ENCODE results near the gene CCDC92B.

CCDC92B gene

DNA sequence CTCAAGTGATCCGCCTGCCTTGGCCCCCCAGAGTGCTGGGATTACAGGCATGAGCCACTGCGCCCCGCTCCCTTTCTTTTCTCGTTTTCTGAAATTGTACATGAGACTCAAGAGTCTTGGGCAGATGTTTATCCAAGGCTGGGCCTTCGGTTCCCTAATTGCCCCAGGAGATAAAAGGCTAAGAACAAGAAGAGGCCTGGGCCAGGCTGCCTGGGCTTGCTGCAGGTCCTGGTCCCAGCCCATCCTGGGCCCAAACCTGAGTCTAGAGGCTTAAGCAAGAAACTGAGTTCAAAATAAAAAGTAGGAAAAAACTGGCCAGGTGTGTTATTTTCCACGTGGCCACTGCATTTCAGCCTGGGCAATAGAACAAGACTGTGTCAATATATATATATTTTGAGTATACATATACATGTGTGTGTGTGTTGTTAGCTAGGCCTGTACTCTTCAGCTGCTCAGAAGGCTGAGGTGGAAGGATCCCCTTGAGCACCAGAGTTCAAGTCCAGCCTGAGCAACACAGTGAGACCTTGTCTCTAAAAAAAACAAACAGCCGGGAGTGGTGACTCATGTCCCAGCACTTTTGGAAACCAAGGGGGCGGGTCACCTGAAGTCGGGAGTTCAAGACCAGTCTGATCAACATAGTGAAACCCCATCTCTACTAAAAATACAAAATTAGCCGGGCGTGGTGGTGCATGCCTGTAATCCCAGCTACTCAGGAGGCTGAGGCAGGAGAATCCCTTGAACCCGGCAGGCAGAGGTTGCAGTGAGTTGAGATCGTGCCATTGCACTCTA is 31.1 kb downstream of the CCDC92B start:
- DNase-seq = no peak

- DNase-seq = no peak
Observed at GRCh38 chr17:2716649-2717048, 32.8 kb downstream of the CCDC92B start.

GRCh38 chr17:2713881-2714280 is 35.6 kb downstream of the CCDC92B start:
- no peak for DNase-seq

DNA sequence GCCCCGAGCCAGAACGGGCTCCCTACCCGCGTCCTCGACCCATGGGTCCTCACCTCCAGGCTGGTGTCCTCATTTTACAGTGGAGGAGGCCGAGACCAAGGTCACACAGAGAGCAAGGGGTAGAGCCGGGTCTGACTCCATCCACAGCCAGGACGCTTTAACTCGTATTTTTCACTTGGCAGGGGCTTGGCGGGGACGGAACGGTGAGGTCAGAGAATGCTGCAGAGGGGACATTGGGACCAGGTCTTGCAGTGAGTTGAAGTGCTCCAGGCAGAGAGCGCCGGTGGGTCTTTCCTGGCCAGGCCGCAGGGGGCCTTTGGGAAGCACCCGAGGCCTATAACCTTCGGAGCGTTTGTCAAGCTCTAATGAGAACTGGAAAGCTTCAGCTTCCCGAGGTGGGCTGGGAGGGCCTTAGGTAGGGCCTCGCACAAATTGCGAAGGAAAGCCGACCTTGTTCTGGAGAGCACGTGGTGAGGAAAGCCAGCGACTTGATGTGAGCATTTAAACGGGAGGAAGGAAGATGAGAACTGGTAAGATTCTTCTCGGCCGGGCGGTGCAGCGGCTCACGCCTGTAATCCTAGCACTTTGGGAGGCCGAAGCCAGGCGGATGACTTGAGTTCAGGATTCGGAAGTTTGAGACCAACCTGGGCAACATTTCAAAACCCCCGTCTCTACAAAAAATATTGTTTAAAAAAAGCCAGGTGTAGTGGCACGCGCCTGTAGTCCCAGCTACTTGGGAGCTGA is 37.0 kb downstream of the CCDC92B start:
- DNase-seq = no peak

GRCh38 chr17:2711608-2712299 is 37.7 kb downstream of the CCDC92B start, which contains the start of gene CLUH:
CLUH (minus strand) TSS chr17:2711764; CDS start chr17:2711661, 103 bp downstream.
- peak; percentile 79 for DNase-seq

DNA sequence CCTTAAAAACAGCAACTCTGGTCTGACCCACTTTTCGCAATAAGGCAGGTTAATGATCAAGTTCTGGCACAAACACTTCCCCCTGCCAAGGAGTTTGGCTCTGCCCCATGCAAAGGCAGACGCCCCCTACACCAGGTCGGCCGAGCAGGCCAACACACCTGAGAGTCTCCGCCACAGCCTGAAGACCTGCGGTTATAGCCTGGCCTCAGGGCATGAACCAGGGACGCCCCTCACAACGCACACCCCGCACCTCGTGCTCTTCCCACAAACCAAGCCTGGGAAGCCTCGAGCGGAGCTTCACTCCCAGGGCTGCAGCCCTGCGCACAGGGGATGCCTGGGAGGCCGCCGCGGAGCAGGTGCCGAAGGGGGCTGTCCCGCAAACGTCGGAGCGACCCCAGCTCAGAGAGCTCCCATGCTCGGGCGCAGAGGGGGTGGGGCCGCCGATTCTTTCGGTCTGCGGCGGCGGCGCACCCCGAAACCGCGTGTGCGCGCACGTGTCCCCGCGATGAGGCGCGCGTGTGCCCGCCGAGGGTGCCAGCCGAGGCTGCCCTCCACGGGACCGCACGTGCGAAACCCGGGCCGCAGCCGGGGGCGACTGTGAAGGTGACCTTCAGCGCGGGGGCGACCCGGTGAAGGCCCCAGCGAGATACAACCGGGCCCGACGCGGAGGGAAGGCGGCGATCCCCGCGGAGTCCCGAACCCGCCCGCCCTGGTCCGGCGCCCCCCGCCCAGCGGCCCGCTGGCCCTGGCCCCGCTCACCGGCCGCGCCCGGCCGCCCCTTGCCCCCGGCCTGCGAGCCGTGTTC is 38.4 kb downstream of the CCDC92B start:
- DNase-seq = no peak

DNA sequence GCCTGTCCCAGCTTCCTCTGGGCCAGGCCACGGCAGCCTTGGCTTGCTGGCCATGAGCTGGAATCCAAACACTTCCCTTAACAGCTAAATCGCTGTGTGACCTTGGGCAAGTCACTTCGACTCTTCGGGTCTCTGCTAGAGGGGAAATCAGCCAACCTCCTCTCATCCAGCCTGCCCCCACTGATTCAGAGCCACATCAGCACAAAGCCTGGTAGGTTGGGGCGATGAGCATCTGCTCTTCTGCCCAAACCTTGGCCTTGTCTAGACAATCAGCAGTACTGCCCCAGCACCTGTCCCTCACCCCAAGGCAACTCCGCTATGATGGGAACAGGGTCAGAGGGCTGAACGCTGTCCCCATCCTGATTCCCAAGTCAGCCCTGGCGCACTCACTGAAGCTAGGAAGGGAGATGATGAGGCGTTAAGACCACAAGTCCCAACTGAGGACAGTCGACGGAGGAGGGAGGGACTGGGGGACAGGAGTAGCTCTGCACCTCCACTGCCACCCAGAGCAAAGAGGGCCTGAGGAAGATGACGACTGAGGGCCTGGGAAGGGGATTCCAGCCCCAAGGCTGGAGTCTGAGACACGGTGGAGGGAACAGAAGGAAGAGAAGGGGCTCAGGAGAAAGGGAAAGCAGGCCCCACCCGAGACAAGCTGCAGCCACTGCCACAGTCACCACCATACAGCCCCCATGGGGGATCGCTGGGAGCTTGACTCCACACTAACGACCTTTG is 39.2 kb downstream of the CCDC92B start:
- no peak for DNase-seq

- no peak for DNase-seq
Observed at GRCh38 chr17:2709183-2709661, 40.2 kb downstream of the CCDC92B start.

- no peak for DNase-seq
Observed at GRCh38 chr17:2708585-2709182, 40.8 kb downstream of the CCDC92B start.

GRCh38 chr17:2707721-2708584 is 41.5 kb downstream of the CCDC92B start:
- DNase-seq = no peak

- DNase-seq = no peak
Observed at GRCh38 chr17:2706911-2707510, 42.4 kb downstream of the CCDC92B start.

- no peak for DNase-seq
Observed at GRCh38 chr17:2705888-2706795, 43.3 kb downstream of the CCDC92B start.

GRCh38 chr17:2705263-2705662 is 44.2 kb downstream of the CCDC92B start:
- no peak for DNase-seq

GRCh38 chr17:2704890-2705248 is 44.6 kb downstream of the CCDC92B start:
- no peak for DNase-seq

DNA sequence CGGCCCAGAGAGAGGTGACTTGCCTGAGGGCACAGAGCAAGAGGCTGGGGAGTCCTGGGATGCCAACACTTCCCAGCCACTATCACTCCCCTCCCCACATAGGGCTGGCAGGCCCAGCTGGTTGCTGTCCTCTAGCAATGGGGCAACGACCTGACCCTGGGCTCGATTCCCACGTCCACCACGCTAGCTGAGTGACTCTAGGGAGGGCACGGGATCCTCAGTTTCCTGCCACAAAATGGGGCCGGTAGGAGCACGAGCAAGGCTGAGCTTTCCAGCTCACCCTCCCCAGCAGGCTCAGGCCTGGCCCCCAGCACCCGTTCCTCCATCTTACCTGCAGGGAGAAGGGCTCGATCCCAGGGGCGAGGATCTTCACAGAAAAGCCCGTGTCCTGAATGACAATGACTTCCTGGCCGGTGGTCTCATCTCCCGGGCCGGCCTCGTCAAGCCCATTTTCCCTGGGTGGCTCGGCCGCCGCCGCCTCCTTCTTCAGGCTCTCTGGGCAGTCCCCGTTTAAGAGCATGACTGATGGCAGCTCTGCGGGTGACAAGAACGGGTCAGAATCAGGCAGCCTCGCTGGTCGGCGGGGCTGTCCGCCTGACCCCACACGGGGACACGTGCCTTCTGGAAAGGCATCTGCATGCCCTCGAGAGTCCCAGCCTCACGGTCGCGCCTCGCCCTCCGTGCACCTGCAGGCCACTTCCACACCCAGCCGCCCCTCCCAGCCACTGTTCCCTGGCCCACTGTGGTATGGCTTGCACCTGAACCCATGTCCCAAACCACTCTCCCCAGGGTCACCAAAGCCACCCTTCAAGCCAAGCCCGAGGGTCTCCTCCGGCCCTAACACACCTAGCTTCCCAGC is 45.2 kb downstream of the CCDC92B start:
- no peak for DNase-seq

- no peak for DNase-seq
Observed at GRCh38 chr17:2703606-2704005, 45.8 kb downstream of the CCDC92B start.

DNA sequence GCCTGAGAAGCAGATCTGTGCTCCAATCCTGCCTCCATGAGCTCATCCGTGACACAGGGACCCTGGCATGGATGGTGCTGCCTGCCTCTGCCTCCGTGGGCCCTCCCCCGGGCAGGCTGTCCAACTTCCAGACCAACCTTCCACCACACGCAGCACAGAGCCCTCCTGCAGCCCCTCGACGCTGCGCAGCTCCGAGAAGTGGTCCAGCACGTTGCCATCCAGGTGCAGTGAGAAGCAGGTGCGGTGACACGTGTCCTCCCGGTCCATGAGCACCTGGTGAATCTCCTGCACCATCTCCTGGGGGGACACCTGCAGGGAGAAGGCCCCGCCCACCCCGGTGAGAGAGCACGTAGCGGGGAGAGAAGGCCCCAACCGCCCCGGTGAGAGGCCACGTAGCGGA is 46.3 kb downstream of the CCDC92B start:
- DNase-seq = no peak
